ENCODE data around the gene AGPAT3.

AGPAT3 gene

GRCh38 chr21:43867948-43868347 is 2.9 kb downstream of the AGPAT3 start:
- Histone ChIP-seq H3K4ac (ENCODE audit: low read length) (no peak overlapping the region), H3K14ac (ENCODE audit: low read length) (no peak overlapping the region), H2AK5ac (ENCODE audit: low read depth, low read length) (no peak overlapping the region), H3K4me1 (ENCODE audit: control insufficient read depth in 2 of 2, insufficient read depth in 1 of 2, low read depth in 1 of 2, low read length in 2 of 2) (peaks cover 1 to 3% of the 10 kb centered on the region in 2 donors), H3K9me3 (replicated peaks in 1 of 2; ENCODE audit: control insufficient read depth in 2 of 2, insufficient read depth in 1 of 2, low read depth in 1 of 2, low read length in 2 of 2) (peaks cover 2 to 8% of the 10 kb centered on the region in 2 donors), H3K27me3 (ENCODE audit: control insufficient read depth in 3 of 3, insufficient read depth in 3 of 3, low read depth in 1 of 3, low read length in 3 of 3) (peaks cover 0 to 34% (median 0%) of the 10 kb centered on the region in 3 experiments), H3K23ac (ENCODE audit: low read depth, low read length, poor library complexity) (no peak overlapping the region), H3K9ac (ENCODE audit: low read depth, low read length, poor library complexity) (no peak overlapping the region), H3K4me2 (ENCODE audit: insufficient read depth, low read length, poor library complexity, severe bottlenecking) (no peak overlapping the region), H4K8ac (ENCODE audit: low read depth, low read length) (no peak overlapping the region), H3K36me3 (replicated peaks in 1 of 2; ENCODE audit: control insufficient read depth in 2 of 2, insufficient read depth in 2 of 2, low read length in 2 of 2) (peaks cover 0 to 49% of the 10 kb centered on the region in 2 donors), H3K4me3 (ENCODE audit: low read length in 2 of 2) (no peak overlapping the region), H3K79me1 (ENCODE audit: low read depth, low read length) (no peaks in the 10 kb centered on the region), H2BK120ac (ENCODE audit: low read depth, low read length) (no peak overlapping the region), H2BK15ac (ENCODE audit: low read length) (no peak overlapping the region), H2AFZ (ENCODE audit: low read length) (no peak overlapping the region), H2BK5ac (ENCODE audit: low read length) (no peak overlapping the region), H4K91ac (ENCODE audit: low read depth, low read length, poor library complexity) (no peak overlapping the region), H3K27ac (replicated peaks; ENCODE audit: low read length) (no peak overlapping the region), H2BK12ac (ENCODE audit: low read length) (no peak overlapping the region), H3K18ac (ENCODE audit: low read length) (no peak overlapping the region)
- DNase-seq (ENCODE audit: low spot score) = no peak
- no CpG with 5 or more reads among the region's 6 CpGs for WGBS, 2 donors (ENCODE audit: extremely low coverage in 2 of 2, insufficient read length in 2 of 2, insufficient replicate concordance in 1 of 2)

DNA sequence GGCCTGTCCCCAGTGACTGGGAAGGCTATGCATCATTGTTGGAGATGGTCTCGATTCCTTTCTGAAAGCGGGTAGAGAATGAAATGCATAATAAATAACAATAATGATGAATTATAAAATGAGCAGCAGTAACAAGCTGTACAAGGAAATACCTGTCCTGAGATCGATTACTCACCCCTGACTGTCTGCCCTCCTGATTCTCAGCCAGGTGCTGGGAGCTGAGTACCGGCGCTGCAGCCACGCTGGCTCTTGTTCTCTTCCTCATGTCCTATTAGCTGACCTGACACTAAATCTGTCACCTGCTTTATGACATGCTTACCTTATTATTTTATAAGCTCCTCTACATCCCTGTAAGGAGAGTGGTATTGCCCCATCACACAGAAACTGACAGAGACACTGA is 3.4 kb downstream of the AGPAT3 start:
- WGBS, 2 donors (ENCODE audit: extremely low coverage in 2 of 2, insufficient read length in 2 of 2, insufficient replicate concordance in 1 of 2) = no CpG with 5 or more reads among the region's 6 CpGs
- no peak overlapping the region for H3K14ac ChIP-seq (ENCODE audit: low read length)
- no peak overlapping the region for H3K23ac ChIP-seq (ENCODE audit: low read depth, low read length, poor library complexity)
- peaks cover 1 to 3% of the 10 kb centered on the region in 2 donors for H3K4me1 ChIP-seq (ENCODE audit: control insufficient read depth in 2 of 2, insufficient read depth in 1 of 2, low read depth in 1 of 2, low read length in 2 of 2)
- H2BK120ac ChIP-seq (ENCODE audit: low read depth, low read length) = no peak overlapping the region
- H2BK12ac ChIP-seq (ENCODE audit: low read length) = no peak overlapping the region
- no peak overlapping the region for H4K91ac ChIP-seq (ENCODE audit: low read depth, low read length, poor library complexity)
- H2BK15ac ChIP-seq (ENCODE audit: low read length) = no peak overlapping the region
- H2BK5ac ChIP-seq (ENCODE audit: low read length) = no peak overlapping the region
- no peak overlapping the region for H2AK5ac ChIP-seq (ENCODE audit: low read depth, low read length)
- H4K8ac ChIP-seq (ENCODE audit: low read depth, low read length) = no peak overlapping the region
- H3K9ac ChIP-seq (ENCODE audit: low read depth, low read length, poor library complexity) = no peak overlapping the region
- peaks cover 2 to 8% of the 10 kb centered on the region in 2 donors for H3K9me3 ChIP-seq (replicated peaks in 1 of 2; ENCODE audit: control insufficient read depth in 2 of 2, insufficient read depth in 1 of 2, low read depth in 1 of 2, low read length in 2 of 2)
- no peak overlapping the region for H3K18ac ChIP-seq (ENCODE audit: low read length)
- H2AFZ ChIP-seq (ENCODE audit: low read length) = no peak overlapping the region
- peaks cover 0 to 33% (median 0%) of the 10 kb centered on the region in 3 experiments for H3K27me3 ChIP-seq (ENCODE audit: control insufficient read depth in 3 of 3, insufficient read depth in 3 of 3, low read depth in 1 of 3, low read length in 3 of 3)
- no peak overlapping the region for H3K4ac ChIP-seq (ENCODE audit: low read length)
- H3K4me2 ChIP-seq (ENCODE audit: insufficient read depth, low read length, poor library complexity, severe bottlenecking) = no peak overlapping the region
- DNase-seq (ENCODE audit: low spot score) = no peak
- no peaks in the 10 kb centered on the region for H3K79me1 ChIP-seq (ENCODE audit: low read depth, low read length)
- peaks cover 0 to 53% of the 10 kb centered on the region in 2 donors for H3K36me3 ChIP-seq (replicated peaks in 1 of 2; ENCODE audit: control insufficient read depth in 2 of 2, insufficient read depth in 2 of 2, low read length in 2 of 2)
- no peak overlapping the region for H3K4me3 ChIP-seq (ENCODE audit: low read length in 2 of 2)
- H3K27ac ChIP-seq (replicated peaks; ENCODE audit: low read length) = no peak overlapping the region

DNA sequence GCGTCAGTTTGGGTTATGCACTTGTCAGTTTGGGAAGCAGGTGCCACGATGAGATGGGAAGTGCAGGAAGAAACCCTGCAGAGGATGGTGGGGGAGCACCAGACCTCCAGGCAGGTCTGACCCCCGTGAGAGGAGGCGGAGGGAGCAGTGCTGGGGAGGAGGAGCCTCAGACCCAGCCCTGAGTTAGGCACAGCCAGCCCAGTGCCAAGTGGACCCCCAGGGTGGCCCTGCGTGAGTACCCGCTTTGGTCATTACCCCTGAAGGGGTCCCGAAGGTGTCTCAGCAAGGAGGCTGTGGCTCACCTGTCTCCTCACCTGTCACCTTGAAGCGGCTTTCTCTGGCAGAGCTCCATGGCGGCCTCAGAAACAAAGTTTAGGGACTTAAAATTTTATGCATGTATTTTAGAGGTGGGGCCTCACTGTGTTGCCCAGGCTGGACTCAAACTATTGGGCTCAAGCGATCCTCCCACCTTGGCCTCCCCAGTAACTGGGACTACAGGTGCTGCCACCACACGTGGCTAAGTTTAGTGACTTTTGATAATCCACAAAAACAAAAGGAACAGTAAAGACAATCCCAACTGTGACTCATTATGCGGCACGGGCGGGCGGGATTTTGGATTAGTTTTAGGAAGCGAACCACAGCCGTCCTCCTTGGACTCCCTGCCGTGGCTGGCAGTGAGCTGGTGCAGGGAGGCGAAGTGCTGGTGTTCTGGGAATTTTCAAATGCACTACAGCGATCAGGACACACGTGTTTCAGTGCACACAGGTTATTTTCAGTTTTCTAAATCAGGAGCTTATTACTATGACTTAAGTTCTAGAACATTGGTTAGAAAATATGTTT is 4.7 kb downstream of the AGPAT3 start:
- DNase-seq (ENCODE audit: low spot score) = no peak
- Histone ChIP-seq H2BK120ac (ENCODE audit: low read depth, low read length) (no peak overlapping the region), H3K4me2 (ENCODE audit: insufficient read depth, low read length, poor library complexity, severe bottlenecking) (no peak overlapping the region), H3K23ac (ENCODE audit: low read depth, low read length, poor library complexity) (no peak overlapping the region), H3K36me3 (replicated peaks in 1 of 2; ENCODE audit: control insufficient read depth in 2 of 2, insufficient read depth in 2 of 2, low read length in 2 of 2) (peaks cover 0 to 53% of the 10 kb centered on the region in 2 donors), H3K4me1 (ENCODE audit: control insufficient read depth in 2 of 2, insufficient read depth in 1 of 2, low read depth in 1 of 2, low read length in 2 of 2) (peaks cover 0 to 1% of the 10 kb centered on the region in 2 donors), H3K9me3 (replicated peaks in 1 of 2; ENCODE audit: control insufficient read depth in 2 of 2, insufficient read depth in 1 of 2, low read depth in 1 of 2, low read length in 2 of 2) (peaks cover 2 to 12% of the 10 kb centered on the region in 2 donors), H3K4ac (ENCODE audit: low read length) (no peak overlapping the region), H2BK5ac (ENCODE audit: low read length) (no peak overlapping the region), H3K27ac (replicated peaks; ENCODE audit: low read length) (no peak overlapping the region), H3K4me3 (ENCODE audit: low read length in 2 of 2) (no peak overlapping the region), H2BK12ac (ENCODE audit: low read length) (no peak overlapping the region), H2AK5ac (ENCODE audit: low read depth, low read length) (no peak overlapping the region), H3K79me1 (ENCODE audit: low read depth, low read length) (no peaks in the 10 kb centered on the region), H3K14ac (ENCODE audit: low read length) (peak overlapping the region; percentile 14), H4K8ac (ENCODE audit: low read depth, low read length) (no peak overlapping the region), H3K27me3 (ENCODE audit: control insufficient read depth in 3 of 3, insufficient read depth in 3 of 3, low read depth in 1 of 3, low read length in 3 of 3) (peaks cover 0 to 22% (median 0%) of the 10 kb centered on the region in 3 experiments), H3K9ac (ENCODE audit: low read depth, low read length, poor library complexity) (no peak overlapping the region), H2BK15ac (ENCODE audit: low read length) (no peak overlapping the region), H4K91ac (ENCODE audit: low read depth, low read length, poor library complexity) (no peak overlapping the region), H2AFZ (ENCODE audit: low read length) (no peak overlapping the region), H3K18ac (ENCODE audit: low read length) (no peak overlapping the region)
- WGBS, 2 donors (ENCODE audit: extremely low coverage in 2 of 2, insufficient read length in 2 of 2, insufficient replicate concordance in 1 of 2) = no CpG with 5 or more reads among the region's 21 CpGs

- Histone ChIP-seq H3K27me3 (ENCODE audit: control insufficient read depth in 3 of 3, insufficient read depth in 3 of 3, low read depth in 1 of 3, low read length in 3 of 3) (peaks cover 0 to 13% (median 0%) of the 10 kb centered on the region in 3 experiments), H2AFZ (ENCODE audit: low read length) (no peak overlapping the region), H2BK120ac (ENCODE audit: low read depth, low read length) (no peak overlapping the region), H3K14ac (ENCODE audit: low read length) (no peak overlapping the region), H2BK12ac (ENCODE audit: low read length) (no peak overlapping the region), H3K4me3 (ENCODE audit: low read length in 2 of 2) (peak overlapping the region in 1 of 2 donors; percentile 38), H3K27ac (replicated peaks; ENCODE audit: low read length) (no peak overlapping the region), H3K9ac (ENCODE audit: low read depth, low read length, poor library complexity) (no peak overlapping the region), H3K4ac (ENCODE audit: low read length) (no peak overlapping the region), H4K91ac (ENCODE audit: low read depth, low read length, poor library complexity) (no peak overlapping the region), H2BK5ac (ENCODE audit: low read length) (no peak overlapping the region), H3K4me1 (ENCODE audit: control insufficient read depth in 2 of 2, insufficient read depth in 1 of 2, low read depth in 1 of 2, low read length in 2 of 2) (peaks cover 0 to 1% of the 10 kb centered on the region in 2 donors), H2BK15ac (ENCODE audit: low read length) (no peak overlapping the region), H3K4me2 (ENCODE audit: insufficient read depth, low read length, poor library complexity, severe bottlenecking) (no peak overlapping the region), H3K36me3 (replicated peaks in 1 of 2; ENCODE audit: control insufficient read depth in 2 of 2, insufficient read depth in 2 of 2, low read length in 2 of 2) (peaks cover 0 to 53% of the 10 kb centered on the region in 2 donors), H3K79me1 (ENCODE audit: low read depth, low read length) (no peaks in the 10 kb centered on the region), H3K9me3 (replicated peaks in 1 of 2; ENCODE audit: control insufficient read depth in 2 of 2, insufficient read depth in 1 of 2, low read depth in 1 of 2, low read length in 2 of 2) (peaks cover 2 to 26% of the 10 kb centered on the region in 2 donors), H3K23ac (ENCODE audit: low read depth, low read length, poor library complexity) (no peak overlapping the region), H2AK5ac (ENCODE audit: low read depth, low read length) (no peak overlapping the region), H3K18ac (ENCODE audit: low read length) (no peak overlapping the region), H4K8ac (ENCODE audit: low read depth, low read length) (no peak overlapping the region)
- no CpG with 5 or more reads among the region's 4 CpGs for WGBS, 2 donors (ENCODE audit: extremely low coverage in 2 of 2, insufficient read length in 2 of 2, insufficient replicate concordance in 1 of 2)
- no peak for DNase-seq (ENCODE audit: low spot score)
Measured at GRCh38 chr21:43871487-43871886, 6.5 kb downstream of the AGPAT3 start.

Measured in neuronal stem cell (in vitro differentiated cells).